ENCODE measurements around the gene ANO2. TPM values are rescaled to one million over a fixed set of nuclear protein-coding genes. Genes with fewer than 3 reads are reported as not detected.

The ANO2 gene
- total RNA-seq, 2 donors from 2014 or later: 6.7 to 18.5 TPM

DNA sequence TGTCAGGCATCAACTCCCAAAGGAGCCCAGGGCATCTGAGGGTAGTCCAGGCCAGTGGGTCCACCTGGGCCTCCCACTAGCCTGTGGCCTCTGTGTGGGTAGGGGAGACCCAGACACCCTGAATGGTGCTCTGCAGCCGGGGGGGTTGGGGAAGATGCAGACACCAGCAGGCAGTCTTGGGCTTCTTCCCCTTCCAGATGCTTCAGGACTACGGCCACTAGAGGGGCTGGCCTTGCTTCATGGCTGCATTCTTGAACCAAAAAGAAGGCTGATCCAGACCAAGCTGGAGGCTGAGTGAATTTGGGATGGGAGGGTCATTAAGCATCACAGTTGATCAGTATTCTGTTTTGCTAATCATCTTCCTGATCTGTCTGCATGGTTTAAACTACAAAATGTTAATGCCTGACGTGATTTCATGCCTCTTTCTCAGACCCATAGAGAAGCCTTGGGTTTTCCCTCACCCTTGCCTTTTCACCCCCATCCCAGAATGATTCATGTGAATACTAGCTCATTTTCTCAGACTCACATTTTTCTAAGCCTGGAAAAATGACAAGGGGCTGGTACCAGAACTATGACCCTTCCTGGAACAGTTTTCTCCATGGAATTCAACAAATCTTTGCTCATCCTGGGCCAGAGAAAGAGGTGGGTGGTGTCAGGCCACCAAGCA is 379.0 kb downstream of the ANO2 start:
- no peak for ATAC-seq (ENCODE audit: insufficient number of reproducible peaks, low FRiP score, low read depth)
- no peak for DNase-seq (ENCODE audit: low spot score)
- Histone ChIP-seq H3K9me3 (no peaks in the 10 kb centered on the region), H3K27ac (no peak overlapping the region), H3K27me3 (replicated peaks; ENCODE audit: insufficient read depth) (no peaks in the 10 kb centered on the region), H3K36me3 (no peaks in the 10 kb centered on the region), H3K4me1 (ENCODE audit: control insufficient read depth in 1 of 2, low read depth in 2 of 2) (peaks cover 0 to 8% of the 10 kb centered on the region in 2 donors), H3K4me3 (no peak overlapping the region)
- TF ChIP-seq, protein P1, sequence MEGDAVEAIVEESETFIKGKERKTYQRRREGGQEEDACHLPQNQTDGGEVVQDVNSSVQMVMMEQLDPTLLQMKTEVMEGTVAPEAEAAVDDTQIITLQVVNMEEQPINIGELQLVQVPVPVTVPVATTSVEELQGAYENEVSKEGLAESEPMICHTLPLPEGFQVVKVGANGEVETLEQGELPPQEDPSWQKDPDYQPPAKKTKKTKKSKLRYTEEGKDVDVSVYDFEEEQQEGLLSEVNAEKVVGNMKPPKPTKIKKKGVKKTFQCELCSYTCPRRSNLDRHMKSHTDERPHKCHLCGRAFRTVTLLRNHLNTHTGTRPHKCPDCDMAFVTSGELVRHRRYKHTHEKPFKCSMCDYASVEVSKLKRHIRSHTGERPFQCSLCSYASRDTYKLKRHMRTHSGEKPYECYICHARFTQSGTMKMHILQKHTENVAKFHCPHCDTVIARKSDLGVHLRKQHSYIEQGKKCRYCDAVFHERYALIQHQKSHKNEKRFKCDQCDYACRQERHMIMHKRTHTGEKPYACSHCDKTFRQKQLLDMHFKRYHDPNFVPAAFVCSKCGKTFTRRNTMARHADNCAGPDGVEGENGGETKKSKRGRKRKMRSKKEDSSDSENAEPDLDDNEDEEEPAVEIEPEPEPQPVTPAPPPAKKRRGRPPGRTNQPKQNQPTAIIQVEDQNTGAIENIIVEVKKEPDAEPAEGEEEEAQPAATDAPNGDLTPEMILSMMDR (IDR thresholded peaks at IDR 0.05): no peak

DNA sequence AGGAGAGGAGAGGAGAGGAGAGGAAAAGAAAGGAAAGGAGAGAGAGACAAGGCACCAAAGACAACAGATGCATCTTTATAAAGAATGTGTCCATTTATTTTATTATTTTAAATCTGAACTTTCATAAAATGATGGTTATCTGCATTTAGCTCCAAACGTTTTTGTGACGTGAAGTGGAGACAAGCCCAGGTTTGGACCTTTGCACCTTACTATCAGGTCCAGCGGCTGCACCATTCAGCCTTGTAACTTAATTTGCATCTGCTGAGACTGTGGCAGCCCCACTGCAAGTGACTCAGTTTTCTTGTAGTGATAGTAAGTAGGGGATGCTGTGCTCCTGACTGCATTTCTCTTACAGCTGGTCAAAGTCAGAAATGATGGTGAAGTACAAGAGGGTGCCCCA is 382.5 kb downstream of the ANO2 start:
- Histone ChIP-seq H3K27me3 (replicated peaks; ENCODE audit: insufficient read depth) (no peaks in the 10 kb centered on the region), H3K36me3 (no peaks in the 10 kb centered on the region), H3K4me3 (no peak overlapping the region), H3K4me1 (ENCODE audit: control insufficient read depth in 1 of 2, low read depth in 2 of 2) (peaks cover 0 to 6% of the 10 kb centered on the region in 2 donors), H3K27ac (no peak overlapping the region), H3K9me3 (no peaks in the 10 kb centered on the region)
- TF ChIP-seq, protein P1 (IDR thresholded peaks at IDR 0.05): no peak
- DNase-seq (ENCODE audit: low spot score) (no peak), ATAC-seq (ENCODE audit: insufficient number of reproducible peaks, low FRiP score, low read depth) (no peak)

DNA sequence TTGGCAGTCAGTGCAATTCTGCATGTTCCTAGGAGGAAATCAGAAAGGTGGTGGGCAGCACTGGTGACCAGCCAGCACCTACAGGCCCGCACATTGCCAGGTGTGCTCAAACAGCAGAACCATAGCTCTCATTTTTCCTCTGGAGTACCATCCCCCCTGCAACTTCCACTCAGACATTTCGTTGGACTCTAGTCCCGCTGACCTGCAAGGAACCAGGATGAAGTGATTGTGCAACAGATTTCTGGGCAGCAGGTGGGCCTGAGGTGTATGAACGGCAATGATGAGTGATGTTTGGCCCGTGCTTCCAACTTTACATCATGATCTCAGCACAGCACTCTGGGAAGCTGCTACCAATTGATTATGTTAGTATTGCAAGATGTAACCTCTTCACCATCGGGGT is 383.2 kb downstream of the ANO2 start:
- Histone ChIP-seq H3K27me3 (replicated peaks; ENCODE audit: insufficient read depth) (no peaks in the 10 kb centered on the region), H3K4me3 (no peak overlapping the region), H3K4me1 (ENCODE audit: control insufficient read depth in 1 of 2, low read depth in 2 of 2) (peaks cover 0 to 4% of the 10 kb centered on the region in 2 donors), H3K9me3 (no peaks in the 10 kb centered on the region), H3K36me3 (no peaks in the 10 kb centered on the region), H3K27ac (no peak overlapping the region)
- TF ChIP-seq, protein P1 (IDR thresholded peaks at IDR 0.05): no peak
- ATAC-seq (ENCODE audit: insufficient number of reproducible peaks, low FRiP score, low read depth) (no peak), DNase-seq (ENCODE audit: low spot score) (no peak)

DNA sequence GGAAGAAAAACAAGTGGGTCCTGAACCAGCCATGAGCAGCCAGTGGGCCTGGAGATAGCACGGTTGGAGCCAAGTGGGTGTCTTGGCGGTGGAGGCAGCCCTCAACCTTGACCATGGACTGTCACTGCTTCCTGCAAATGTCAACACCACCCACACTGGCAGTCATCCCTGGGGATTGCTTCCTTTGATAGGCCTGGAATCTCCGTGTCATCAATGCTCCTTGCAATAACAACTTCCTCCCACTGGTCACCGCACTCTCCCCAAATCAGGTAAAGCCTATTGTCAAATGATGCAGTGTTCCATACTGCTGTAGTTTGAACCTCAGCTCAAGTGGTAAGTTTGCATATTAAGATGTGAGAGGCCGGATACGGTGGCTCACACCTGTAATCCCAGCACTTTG is 384.0 kb downstream of the ANO2 start:
- Histone ChIP-seq H3K27ac (no peak overlapping the region), H3K36me3 (no peaks in the 10 kb centered on the region), H3K27me3 (replicated peaks; ENCODE audit: insufficient read depth) (no peaks in the 10 kb centered on the region), H3K9me3 (no peaks in the 10 kb centered on the region), H3K4me3 (no peak overlapping the region), H3K4me1 (ENCODE audit: control insufficient read depth in 1 of 2, low read depth in 2 of 2) (no peaks in the 10 kb centered on the region)
- TF ChIP-seq, protein P1 (IDR thresholded peaks at IDR 0.05): no peak
- DNase-seq (ENCODE audit: low spot score): no peak
- ATAC-seq (ENCODE audit: insufficient number of reproducible peaks, low FRiP score, low read depth): no peak

DNA sequence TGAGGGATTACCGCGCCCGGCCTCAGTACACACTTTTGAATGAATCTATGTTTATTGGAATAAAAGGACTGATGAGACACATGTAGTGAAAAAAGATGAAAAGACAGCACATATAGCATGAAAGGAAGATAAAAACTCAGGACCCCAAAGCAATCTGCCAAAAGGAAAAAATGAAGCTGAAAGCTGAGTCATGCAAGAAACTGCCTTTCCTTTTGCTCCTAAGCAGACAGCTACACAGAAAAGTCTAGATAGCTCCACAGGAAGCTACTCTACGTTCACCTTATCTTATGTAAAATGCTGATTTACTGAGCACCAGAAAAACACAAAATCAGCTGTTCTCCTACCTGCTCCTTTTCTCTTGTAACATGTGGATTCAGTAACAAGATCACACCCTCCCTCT is 384.8 kb downstream of the ANO2 start:
- no peak overlapping the region for H3K27ac ChIP-seq
- H3K4me1 ChIP-seq (ENCODE audit: control insufficient read depth in 1 of 2, low read depth in 2 of 2): no peaks in the 10 kb centered on the region
- no peak for DNase-seq (ENCODE audit: low spot score)
- no peak for ATAC-seq (ENCODE audit: insufficient number of reproducible peaks, low FRiP score, low read depth)
- H3K27me3 ChIP-seq (replicated peaks; ENCODE audit: insufficient read depth): no peaks in the 10 kb centered on the region
- H3K4me3 ChIP-seq: no peak overlapping the region
- H3K36me3 ChIP-seq: no peaks in the 10 kb centered on the region
- TF ChIP-seq, protein P1 (IDR thresholded peaks at IDR 0.05): no peak
- H3K9me3 ChIP-seq: no peaks in the 10 kb centered on the region

Data from thoracic aorta (tissue), 2 donors.